Kidney epithelial cell (primary cell): Measurements from ENCODE around the gene PRM1. TPM values are rescaled to one million over a fixed set of nuclear protein-coding genes. Genes with fewer than 3 reads are reported as not detected.
A peak's percentile ranks its signal among the peaks of the same experiment; 100 is the strongest.

Experiments used
- DNase-seq: peaks from one replicate; pipeline ENCODE4 v3.0.0-alpha.2; 2010; ENCODE audit warnings: low read depth
- H3K27me3 ChIP-seq: 2 replicates; pipeline ENCODE4 v1.6.0; 2011; ENCODE audit warnings: low read length; ENCODE audit not compliant: control insufficient read depth, insufficient read depth
- H3K36me3 ChIP-seq: 2 replicates; pipeline ENCODE4 v1.5.1; 2011; ENCODE audit warnings: low read length; ENCODE audit not compliant: control insufficient read depth, insufficient read depth
- H3K4me3 ChIP-seq: 2 replicates; pipeline ENCODE4 v1.5.1; 2011; ENCODE audit warnings: low read depth, mild to moderate bottlenecking, control low read depth, low read length
- CTCF ChIP-seq: IDR thresholded peaks from 2 replicates; pipeline ENCODE4 v1.5.1; 2011; ENCODE audit warnings: mild to moderate bottlenecking, moderate library complexity, low read length, control low read depth, inconsistent platforms; ENCODE audit not compliant: insufficient read depth, poor library complexity, severe bottlenecking
- total RNA-seq: library from RNA; depleted of rRNA; stranded (reverse); fragments of >200 nt; gene quantifications from 2 replicates; pipeline ENCODE4 v1.2.3, GENCODE V29; 2015

PRM1 gene
- total RNA-seq, 1 donor from 2014 or later: not detected

GRCh38 chr16:11257131-11257938 is 23.8 kb downstream of the PRM1 start:
- peak; percentile 84 for TF ChIP-seq CTCF
- DNase-seq: peak; percentile 41
- H3K4me3 ChIP-seq: peak overlapping the region; percentile 73
- H3K36me3 ChIP-seq: peaks cover 1% of the 10 kb centered on the region
- no peaks in the 10 kb centered on the region for H3K27me3 ChIP-seq

GRCh38 chr16:11256661-11257130 is 24.4 kb downstream of the PRM1 start:
- Histone ChIP-seq H3K4me3 (peak overlapping the region; percentile 73), H3K36me3 (peaks cover 1% of the 10 kb centered on the region), H3K27me3 (no peaks in the 10 kb centered on the region)
- DNase-seq: no peak
- no peak for TF ChIP-seq CTCF

- no peak for DNase-seq
- H3K36me3 ChIP-seq: peaks cover 1% of the 10 kb centered on the region
- TF ChIP-seq CTCF: peak; percentile 3
- H3K4me3 ChIP-seq: peak within 1 kb of the TSS; percentile 73
- H3K27me3 ChIP-seq: no peaks in the 10 kb centered on the region
Observed at GRCh38 chr16:11255737-11256660, 25.1 kb downstream of the PRM1 start, which contains the start of gene SOCS1. Gene SOCS1 (minus strand): TSS chr16:11256204. CDS start chr16:11255478, 726 bp downstream.

- no peaks in the 10 kb centered on the region for H3K27me3 ChIP-seq
- peaks cover 1% of the 10 kb centered on the region for H3K36me3 ChIP-seq
- peak overlapping the region; percentile 73 for H3K4me3 ChIP-seq
- TF ChIP-seq CTCF: peak; percentile 1
- DNase-seq: peak; percentile 25
Observed at GRCh38 chr16:11254913-11255736, 26.0 kb downstream of the PRM1 start.
